ENCODE measurements around the gene ZNF423.

The ZNF423 gene

DNA sequence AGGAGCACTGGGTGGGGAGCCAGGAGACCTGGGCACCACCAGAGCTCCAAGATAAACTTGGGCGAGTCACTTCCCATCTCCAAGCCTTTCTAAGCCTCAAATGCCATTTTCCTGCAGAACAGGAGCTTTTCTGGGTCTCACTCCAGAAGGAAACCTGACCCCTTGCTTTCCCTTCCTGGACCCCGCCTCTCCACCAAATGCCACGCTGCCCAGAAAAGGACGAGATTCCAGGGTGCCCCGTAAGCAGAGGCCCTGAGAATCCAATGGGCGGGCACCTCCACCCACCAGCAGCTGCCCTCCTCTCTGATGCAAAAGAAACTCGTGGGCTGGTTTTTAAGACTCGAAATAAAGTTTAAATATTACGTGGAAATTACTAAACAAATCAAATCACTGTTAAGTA, 31.3 kb downstream of the ZNF423 start:
- DNase-seq (ENCODE audit: low read depth), result no peak

DNA sequence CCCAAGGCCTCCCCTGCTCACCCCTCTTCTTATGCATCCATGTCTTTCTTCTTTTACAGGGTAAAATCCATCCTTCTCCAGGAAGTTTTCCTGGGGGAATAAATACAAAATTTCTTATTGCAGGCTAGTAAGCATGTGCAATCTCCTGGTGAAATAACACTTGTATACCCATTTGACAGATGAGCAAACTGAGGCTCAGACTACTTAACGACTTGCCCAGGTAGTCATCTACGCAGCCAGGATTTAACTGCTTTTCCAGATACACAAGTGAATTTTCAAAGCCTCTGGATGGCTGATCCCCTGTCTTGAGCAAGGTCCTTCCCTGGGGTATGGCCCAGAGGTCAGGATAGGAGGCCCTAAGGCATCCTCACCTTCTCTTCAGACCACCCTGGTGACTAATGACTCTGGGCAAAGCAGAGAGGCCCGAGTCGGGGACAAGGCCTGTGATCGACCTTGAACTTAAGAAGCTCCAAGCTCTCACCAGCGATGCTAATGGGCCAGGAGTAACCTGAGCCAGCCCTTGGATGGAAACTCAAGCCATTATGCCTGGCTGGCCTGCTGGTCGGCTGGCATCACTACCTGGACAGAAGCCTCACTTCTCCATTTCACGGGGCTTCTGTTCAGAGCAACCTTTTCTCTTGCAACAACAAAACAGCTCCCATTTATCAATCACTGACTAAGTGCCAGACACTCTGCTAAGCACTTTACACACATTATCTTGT, 33.1 kb downstream of the ZNF423 start:
- DNase-seq (ENCODE audit: low read depth), result no peak

DNA sequence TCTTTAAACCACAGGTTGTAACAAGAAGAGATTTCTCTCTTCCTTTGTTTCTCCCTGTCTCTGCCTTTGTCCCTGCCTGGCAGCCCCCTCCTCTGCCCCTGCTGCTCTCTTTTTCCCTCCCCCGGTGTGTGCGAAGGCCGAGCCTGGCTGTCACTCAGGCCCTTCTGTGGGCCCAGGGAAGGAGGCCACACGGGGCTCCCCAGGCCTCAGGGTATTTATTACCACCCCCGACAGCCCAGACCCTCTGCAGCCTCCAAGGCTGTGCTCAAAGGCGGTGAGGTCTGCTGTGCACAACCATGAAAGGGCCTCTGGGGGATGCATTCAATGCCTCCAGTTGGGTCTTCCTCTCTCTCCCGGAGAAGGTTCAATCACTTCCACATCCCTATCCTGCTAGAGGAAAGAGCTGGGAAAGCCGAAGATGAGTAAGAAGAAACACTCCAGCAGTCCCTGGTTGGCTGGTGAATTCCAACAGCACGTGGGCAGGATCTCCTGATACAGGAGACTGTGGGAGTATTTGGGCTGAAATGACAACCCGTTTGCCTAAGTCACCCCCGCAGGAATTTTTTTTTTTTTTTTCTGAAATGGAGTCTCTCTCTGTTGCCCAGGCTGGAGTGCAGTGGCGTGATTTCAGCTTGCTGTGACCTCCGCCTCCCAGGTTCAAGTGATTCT, 34.2 kb downstream of the ZNF423 start:
- no peak for DNase-seq (ENCODE audit: low read depth)

DNA sequence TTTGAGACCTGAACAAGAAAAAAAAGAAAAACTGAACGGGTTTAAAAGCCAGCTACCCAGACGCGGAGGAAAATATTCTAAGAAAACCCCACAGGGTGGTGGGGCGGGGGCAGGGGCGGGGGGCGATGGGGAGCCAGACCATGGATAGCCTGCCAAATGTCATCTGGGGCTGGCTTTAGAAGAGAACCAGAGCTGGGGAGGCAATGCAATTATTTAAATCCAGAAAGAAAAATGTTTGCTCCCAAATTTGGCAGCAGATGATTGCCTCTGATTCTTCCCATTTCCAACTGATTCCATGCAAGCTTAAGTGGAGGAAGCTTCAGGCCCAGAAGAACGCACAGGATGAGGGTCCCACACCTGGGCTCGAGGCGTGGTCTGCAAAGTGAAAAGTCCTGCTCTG, 34.8 kb downstream of the ZNF423 start:
- DNase-seq (ENCODE audit: low read depth), result no peak

DNA sequence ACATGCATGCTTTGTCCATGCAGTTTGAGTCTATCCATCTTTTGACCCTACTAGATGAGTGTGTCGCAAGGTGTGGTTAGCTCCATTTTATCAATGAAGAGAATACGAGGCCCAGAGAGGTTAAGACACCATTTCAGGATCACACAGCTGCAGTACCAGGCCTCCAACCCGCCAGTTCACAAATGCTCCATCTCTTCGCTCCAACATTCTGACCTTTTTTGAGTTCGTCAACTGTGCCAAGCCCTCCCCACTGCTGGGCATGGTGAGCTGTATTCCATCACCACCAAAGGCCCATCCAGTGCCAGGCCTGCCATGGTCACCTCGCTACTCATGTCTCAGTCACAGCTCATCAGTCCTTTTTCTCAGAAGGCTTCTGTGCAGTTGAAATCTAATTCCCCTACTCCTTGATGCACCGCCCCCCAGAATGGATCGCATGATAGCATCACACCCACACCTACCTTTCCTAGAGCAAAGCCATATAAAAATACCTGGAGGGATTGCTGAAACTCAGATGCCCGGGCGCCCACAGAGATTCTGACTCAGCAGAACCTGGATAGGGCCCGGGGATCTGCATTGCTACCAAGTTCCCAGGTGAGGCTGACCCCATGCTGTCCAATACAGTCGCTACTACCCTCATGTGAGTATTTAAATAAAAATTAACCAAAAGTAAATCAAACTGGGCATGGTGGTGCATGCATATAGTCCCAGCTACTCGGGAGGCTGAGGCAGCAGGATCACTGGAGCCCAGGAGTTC, 38.0 kb downstream of the ZNF423 start:
- DNase-seq (ENCODE audit: low read depth), result no peak

DNA sequence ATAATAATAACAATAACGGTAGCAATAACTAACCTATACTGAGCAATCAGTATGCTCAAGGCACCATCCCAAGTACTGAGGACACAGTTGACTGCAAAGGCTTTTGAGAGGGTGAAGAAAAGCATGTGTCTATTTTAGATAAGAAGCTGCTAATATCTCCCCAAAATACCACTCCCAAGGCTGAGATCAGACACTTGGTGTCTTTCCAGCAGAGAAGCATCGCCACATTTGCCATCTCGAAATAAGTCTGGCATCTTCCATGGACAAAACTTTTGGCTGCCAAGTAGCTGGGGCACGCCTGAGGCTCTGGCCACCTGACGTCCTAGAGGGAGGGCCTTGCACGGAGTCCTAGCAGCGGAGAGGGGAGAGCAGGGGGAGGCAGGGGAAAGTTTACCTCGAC, 39.0 kb downstream of the ZNF423 start:
- no peak for DNase-seq (ENCODE audit: low read depth)

DNA sequence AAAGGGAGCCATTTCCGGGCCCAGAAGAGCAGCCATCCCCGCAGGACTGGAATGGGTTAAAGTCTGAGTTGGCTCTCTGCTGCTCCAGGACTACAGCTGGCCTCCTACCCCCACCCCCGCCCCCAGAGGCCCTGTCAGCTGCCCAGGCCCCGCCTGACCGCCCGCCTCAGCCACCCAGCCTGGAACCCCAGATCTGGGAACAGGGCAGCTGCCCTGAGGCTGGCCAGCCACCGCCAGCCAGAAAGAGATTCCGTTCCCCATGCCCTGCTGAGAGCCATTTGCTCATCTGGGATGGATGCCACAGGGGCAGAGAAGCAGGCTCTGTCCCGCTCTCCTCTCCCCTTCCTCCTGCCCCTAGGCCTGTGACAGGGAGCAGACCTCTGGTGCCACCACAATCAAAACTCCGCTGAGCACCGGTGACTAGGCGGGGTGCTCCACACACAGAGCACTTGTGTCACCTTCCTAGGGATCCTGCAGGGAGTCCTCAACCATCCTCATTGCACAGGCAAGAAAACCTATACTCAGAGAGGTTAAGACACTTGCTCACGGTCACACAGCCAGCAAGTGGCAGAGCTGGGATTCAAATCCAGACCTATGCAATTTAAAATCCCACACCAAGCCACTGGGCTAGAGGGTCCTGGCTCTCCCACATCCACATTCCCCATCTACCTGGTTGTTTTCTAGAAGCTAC, 44.1 kb downstream of the ZNF423 start:
- no peak for DNase-seq (ENCODE audit: low read depth)

DNA sequence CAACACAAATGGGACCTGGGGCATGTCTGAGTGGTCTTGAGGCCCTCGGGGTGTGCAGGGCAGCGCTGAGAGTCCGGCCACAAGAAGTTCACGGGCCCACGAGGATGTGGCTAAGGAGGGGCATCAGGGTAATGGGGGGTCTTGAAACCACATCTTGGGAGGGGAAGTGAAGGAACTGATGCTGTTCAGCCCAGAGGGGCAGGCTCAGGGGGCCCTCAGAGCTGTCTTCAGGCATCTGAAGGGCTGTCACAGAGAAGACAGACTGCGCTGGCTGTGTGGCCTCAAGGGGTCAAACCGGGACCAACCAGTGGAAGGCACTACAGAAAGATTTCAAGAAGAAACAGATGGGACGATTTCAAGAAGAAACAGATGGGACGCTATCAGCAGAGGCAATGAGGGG, 45.1 kb downstream of the ZNF423 start:
- no peak for DNase-seq (ENCODE audit: low read depth)

DNA sequence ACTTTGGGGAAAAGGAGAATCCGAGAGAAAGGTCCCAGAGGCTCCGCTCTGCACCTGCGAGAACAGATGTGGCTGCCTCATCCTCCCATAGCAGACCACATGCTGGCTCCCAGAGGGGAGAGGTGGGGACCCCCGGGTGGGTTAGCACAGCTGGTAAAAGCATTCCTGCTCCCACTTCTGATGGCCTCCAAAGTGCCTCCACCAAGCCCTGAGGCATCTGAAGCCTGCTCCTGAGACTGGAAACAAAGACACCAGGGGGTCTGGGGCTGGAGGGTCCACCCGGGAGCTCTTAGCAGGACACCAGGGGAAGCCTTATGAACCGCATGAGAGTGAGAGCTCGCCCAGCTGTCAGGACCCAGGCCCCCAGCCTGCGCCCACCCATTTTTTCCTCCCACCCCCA, 46.4 kb downstream of the ZNF423 start:
- DNase-seq (ENCODE audit: low read depth), result no peak

DNA sequence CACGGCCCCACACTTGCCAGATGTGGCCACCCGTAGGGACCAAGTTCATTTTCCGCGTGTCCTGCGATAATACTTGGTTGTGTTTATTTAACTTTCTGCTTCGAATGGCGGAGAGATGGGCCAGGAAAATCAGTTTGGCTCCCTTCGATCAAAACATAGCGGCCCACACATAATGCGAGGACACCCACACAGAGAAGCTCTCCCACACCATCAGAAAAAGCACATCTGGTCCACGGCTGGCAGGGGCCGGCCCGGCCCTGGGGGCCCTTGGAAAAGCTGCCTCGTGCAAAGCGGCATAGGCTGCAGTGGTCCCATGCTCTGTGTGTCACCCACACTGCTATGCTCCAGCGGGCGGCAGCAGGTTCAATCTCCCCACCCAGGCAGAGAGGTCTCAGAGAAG, 46.9 kb downstream of the ZNF423 start:
- no peak for DNase-seq (ENCODE audit: low read depth)

DNA sequence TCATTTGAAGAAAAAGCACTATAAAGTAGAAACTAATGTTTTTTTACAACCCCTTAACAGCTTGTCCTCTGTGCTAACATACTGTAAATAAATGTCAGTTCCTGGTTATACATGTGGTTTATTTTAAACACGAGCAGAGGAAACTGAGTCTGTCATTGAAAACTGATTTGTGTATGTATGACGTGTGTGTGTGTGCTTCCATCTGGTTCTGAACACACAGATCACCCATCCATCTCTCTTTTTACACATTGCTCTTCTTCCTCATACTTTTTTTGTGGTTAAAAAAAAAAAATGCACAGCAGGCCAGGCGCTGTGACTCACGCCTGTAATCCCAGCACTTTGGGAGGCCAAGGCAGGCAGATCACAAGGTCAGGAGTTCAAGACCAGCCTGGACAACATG, 49.5 kb downstream of the ZNF423 start:
- DNase-seq (ENCODE audit: low read depth), result peak; percentile 11

DNA sequence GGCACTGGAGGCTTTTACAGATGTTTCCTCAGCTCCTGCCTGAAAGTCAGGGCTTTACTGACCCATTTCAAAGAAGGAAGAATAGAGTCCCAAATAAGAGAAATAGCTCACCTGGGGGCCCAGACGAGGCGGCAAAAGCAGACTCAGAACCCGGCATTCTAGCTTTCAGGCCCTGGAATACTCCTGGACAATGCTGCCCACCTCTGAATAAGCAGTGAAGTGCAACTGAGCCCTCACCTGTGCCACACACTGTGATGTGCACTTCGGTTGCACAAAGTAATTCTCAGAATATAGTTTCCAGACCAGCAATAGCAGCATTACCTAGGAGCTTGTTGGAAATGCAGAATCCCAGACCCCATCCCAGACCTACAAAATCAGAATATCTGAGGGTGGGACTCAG, 54.6 kb downstream of the ZNF423 start:
- no peak for DNase-seq (ENCODE audit: low read depth)

DNA sequence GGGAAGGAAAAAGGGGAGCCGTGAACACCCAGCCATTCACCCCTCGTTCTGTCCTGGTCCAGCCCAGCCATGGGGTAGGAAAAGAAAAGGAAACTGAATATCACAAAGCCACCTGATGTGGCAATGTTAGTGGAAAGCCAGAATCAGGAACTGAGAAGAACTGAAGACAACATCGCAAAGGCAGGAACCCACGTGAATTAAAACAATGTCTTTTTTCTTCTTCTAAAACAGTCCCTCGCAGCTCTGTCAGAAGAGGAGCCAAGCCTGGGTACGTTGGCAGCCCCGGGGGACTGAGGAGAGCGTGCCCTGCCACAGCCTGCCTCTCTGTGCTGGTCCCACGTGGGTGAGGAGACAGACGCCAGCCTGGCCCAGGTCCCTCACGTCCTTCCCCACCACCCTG, 55.0 kb downstream of the ZNF423 start:
- no peak for DNase-seq (ENCODE audit: low read depth)

DNA sequence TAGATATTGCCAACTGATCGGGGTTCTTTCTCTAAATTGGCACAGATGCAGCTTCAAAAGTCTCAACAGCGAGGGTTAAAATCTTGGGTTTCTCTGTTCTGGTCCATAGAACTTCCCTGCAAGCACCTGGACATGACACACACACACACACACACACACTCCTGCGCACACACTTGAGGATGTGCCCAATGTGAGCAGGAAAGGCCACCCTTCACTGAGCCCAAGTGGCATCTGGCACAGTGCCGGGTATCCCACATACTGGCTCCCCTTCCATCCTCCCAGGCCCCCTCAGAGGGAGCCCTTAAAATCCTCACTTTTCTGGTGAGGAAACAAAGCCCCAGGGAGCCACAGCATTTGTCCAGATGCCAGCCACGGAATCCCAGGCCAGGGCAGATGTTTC, 55.5 kb downstream of the ZNF423 start:
- DNase-seq (ENCODE audit: low read depth), result no peak

DNA sequence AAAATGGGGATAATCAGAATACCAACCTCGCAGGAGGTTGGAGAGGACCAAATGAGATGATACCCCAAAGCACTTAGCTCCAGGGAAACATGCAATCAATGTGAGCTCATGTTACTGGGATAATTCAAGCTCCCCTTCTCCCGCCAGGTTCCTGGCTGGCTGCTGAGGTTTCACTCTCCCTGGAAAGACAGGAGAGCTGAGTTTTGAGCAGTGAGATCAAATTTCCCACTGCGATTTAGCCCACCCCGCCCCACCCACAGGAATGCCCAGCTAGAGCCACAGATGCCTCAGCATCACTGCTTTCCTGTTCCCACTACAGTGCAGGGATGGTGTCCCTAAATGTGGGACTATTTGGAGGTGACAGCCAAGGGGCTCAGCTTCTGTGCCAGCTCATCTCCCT, 56.7 kb downstream of the ZNF423 start:
- DNase-seq (ENCODE audit: low read depth), result no peak

DNA sequence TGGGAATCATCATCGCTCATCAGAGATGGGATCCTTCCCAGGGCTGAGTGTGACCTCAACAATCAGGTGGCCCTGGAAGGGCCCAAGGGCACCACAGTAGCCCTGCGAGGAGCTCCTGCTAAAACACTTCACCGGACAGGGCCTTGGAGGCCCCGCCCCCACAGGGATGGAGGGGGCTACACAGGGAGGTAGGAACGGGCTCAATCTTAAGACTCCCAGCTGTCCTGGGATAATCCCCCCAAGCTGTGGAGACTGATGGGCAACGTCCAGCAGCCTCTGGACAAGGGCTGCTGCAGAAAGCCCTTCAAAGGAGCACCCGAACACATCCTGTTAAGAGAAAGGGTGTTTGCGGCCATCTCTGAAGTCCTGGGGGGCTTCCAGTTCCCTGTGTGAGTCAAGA, 60.4 kb downstream of the ZNF423 start:
- no peak for DNase-seq (ENCODE audit: low read depth)

DNA sequence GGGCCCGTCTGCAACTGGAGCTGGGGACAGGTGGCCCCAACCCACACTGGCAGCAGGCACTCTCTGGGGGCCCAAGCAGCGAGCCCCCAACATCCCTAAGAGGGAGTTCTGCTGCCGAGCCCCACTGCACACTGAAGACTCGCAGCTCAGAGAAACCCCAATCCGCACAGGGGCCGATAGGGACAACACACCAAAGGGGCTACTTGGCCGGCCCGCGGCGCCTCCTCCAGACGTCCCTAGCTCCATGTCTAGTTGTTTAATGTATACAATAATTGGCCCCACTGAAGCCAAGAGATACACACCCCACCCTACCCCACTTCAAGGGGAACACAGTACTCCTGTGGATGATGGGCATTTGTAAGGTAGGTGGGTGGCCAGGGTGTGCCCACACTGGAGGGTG, 62.7 kb downstream of the ZNF423 start:
- DNase-seq (ENCODE audit: low read depth), result no peak

DNA sequence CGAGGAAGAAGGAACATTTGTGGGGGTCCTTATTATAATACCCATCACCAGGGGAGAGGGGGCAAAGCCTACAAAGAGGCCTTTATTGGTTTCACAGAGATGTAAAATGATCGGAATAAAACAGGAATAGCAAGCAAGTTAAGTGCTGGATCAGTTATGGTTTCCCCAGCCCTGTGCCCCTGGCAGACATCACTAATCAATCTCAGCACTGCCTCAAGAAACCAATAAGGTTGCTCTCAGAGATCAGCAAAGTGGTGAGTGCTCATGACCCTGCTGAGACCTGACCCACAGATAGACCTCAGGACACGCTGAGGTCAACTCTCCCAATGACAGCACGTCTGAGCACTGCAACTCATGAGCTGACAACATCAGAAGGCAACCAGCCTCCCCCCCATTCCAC, 66.3 kb downstream of the ZNF423 start:
- no peak for DNase-seq (ENCODE audit: low read depth)

DNA sequence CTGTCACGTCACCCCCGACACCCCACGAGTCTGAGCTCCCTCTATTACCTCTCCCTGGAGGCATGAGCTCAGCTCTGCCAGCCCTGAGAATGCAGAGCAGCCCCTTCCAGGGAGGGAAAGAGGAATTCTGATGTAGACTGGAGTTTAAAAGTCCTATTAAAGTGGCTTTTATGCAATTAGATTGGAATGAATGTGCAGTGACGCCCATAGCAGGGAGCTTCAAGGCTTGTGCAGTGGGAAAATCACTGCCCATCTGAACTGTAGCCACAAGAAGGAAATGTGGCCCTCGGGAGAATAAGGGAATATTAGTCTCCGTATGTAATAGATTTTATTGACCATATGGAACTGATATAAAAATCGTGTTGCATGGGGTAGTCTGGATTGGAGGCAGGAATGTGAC, 66.9 kb downstream of the ZNF423 start:
- peak; percentile 3 for DNase-seq (ENCODE audit: low read depth)

DNA sequence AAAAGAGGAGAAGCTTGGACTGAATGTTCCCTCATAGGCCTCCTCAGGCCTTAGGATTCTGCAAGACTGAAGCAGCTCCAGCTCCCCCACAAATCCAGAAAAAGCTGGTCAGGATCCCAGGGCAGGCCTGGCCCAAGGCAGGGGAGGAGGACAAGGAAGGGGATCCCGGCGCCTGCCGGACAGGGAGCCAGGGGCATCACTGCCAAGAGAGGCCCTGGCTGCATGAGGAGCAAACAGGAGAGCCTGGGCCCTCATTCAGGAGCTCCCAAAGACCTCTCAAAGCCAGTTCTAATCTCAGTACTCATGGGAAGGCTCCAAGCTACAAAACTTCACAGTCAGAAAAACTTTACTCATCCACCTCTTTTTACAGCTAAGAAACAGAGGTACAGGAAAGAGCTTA, 67.3 kb downstream of the ZNF423 start:
- no peak for DNase-seq (ENCODE audit: low read depth)

DNA sequence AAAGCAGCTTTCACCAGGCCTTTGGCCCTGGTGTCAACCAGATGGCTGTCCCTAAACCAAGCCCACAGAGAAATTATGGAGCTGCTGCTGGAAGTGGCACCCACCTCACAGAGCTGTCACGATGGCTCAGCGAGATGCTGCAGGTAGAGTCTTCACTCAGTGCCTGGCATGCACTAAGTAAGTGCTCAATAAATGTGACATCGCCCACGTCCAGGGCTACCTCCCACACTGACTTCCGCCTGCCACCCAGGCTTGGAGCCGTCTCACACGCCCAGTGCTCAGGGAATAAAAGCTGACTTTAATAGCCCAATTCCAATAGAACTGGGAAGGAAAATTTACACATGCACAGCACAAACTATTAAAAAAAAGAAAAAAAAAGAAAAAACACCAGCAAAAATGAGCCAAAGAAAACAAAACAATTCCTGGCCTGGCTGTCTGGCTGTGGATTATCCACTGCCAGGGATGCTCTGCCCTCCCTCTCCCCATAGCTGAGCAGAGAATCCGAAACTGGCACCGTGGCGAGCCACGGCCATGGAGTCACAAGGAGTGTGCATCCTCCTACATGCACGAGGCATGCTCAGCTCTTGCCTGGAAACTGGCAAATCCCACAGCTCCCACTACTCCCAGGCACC, 68.9 kb downstream of the ZNF423 start:
- no peak for DNase-seq (ENCODE audit: low read depth)

DNA sequence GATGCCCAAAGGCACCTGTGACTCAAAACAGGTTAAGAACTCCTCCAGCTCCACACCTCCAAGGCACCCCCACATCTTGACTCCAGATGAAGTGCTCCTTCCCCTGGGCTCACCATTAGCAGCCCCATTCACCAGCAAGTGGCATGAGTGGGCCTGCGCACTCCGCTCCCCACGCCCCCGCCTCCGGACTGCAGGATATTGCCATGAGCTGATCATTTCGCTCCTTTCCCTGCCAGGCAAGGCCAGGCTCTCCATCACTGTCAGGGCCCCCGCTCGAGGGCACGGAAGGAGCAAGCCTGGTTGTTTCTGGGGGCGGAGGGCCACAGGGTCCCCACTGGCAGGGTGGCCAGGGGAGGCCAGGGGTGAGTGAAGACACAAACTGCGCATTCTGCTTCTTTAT, 69.9 kb downstream of the ZNF423 start:
- DNase-seq (ENCODE audit: low read depth), result no peak

Measured in EH (cell line).